ENCODE measurements around the gene OPCML.

GRCh38 chr11:132883241-132883640, 649.1 kb downstream of the OPCML start:
- no peak for TF ChIP-seq CTCF (conservative IDR thresholded peaks at IDR 0.05; ENCODE audit: low read depth, low read length)
- TF ChIP-seq EZH2 (IDR thresholded peaks at IDR 0.05; ENCODE audit: borderline replicate concordance, low read depth, low read length, poor library complexity, severe bottlenecking): no peak

Data from A673 (cell line).